ENCODE results near the gene GPATCH4. TPM values are rescaled to one million over a fixed set of nuclear protein-coding genes. Genes with fewer than 3 reads are reported as not detected.
A peak's percentile ranks its signal among the peaks of the same experiment; 100 is the strongest.

The GPATCH4 gene
- total RNA-seq, 4 donors from 2014 or later: 22.2 to 44.4 (median 29.6) TPM

GRCh38 chr1:156577550-156577949 lies 23.7 kb downstream of the GPATCH4 start:
- no peak for DNase-seq (ENCODE audit: low spot score in 2 of 2)
- Histone ChIP-seq H3K27me3 (no peaks in the 10 kb centered on the region), H3K36me3 (no peaks in the 10 kb centered on the region), H3K9me3 (no peaks in the 10 kb centered on the region), H3K4me3 (no peak overlapping the region), H3K4me1 (peaks cover 0 to 4% (median 1%) of the 10 kb centered on the region in 4 donors), H3K27ac (no peak overlapping the region)
- WGBS, 2 donors: 81 to 88% methylated on average over 3 of the region's 3 CpGs
- TF ChIP-seq EP300 (IDR thresholded peaks at IDR 0.05) (no peak), CTCF (IDR thresholded peaks at IDR 0.05) (no peak), POLR2A (IDR thresholded peaks at IDR 0.05) (no peak)

GRCh38 chr1:156574039-156574633 lies 27.1 kb downstream of the GPATCH4 start:
- no peak for DNase-seq (ENCODE audit: low spot score in 2 of 2)
- H3K9me3 ChIP-seq: no peaks in the 10 kb centered on the region
- WGBS, 2 donors: 34 to 52% methylated on average over 2 of the region's 2 CpGs
- H3K4me1 ChIP-seq: peaks cover 0 to 23% (median 15%) of the 10 kb centered on the region in 4 donors
- TF ChIP-seq POLR2A (IDR thresholded peaks at IDR 0.05) (no peak), EP300 (IDR thresholded peaks at IDR 0.05) (no peak), CTCF (IDR thresholded peaks at IDR 0.05) (no peak)
- no peak overlapping the region for H3K4me3 ChIP-seq
- no peaks in the 10 kb centered on the region for H3K27me3 ChIP-seq
- no peaks in the 10 kb centered on the region for H3K36me3 ChIP-seq
- H3K27ac ChIP-seq: no peak overlapping the region

GRCh38 chr1:156572663-156573018 lies 28.6 kb downstream of the GPATCH4 start:
- Histone ChIP-seq H3K36me3 (no peaks in the 10 kb centered on the region), H3K4me1 (peaks cover 0 to 23% (median 15%) of the 10 kb centered on the region in 4 donors), H3K9me3 (no peaks in the 10 kb centered on the region), H3K4me3 (peak overlapping the region in 3 of 4 donors; percentile 38 to 54 (median 48)), H3K27me3 (no peaks in the 10 kb centered on the region), H3K27ac (no peak overlapping the region)
- DNase-seq (ENCODE audit: low spot score in 2 of 2): no peak
- 27 to 28% methylated on average over 10 of the region's 10 CpGs for WGBS, 2 donors
- no peak for TF ChIP-seq EP300 (IDR thresholded peaks at IDR 0.05)
- no peak for TF ChIP-seq POLR2A (IDR thresholded peaks at IDR 0.05)
- TF ChIP-seq CTCF (IDR thresholded peaks at IDR 0.05): no peak

- H3K27ac ChIP-seq: peak within 1 kb of the TSS in 2 of 4 donors; percentile 20 to 63
- peaks cover 0 to 23% (median 15%) of the 10 kb centered on the region in 4 donors for H3K4me1 ChIP-seq
- no peaks in the 10 kb centered on the region for H3K36me3 ChIP-seq
- H3K9me3 ChIP-seq: no peaks in the 10 kb centered on the region
- H3K4me3 ChIP-seq: peak within 1 kb of the TSS in 3 of 4 donors; percentile 38 to 54 (median 48)
- DNase-seq (ENCODE audit: low spot score in 2 of 2): peak; percentile 53 to 59
- no peaks in the 10 kb centered on the region for H3K27me3 ChIP-seq
- no peak for TF ChIP-seq CTCF (IDR thresholded peaks at IDR 0.05)
- TF ChIP-seq EP300 (IDR thresholded peaks at IDR 0.05): peak in 1 of 2 donors; percentile 89
- TF ChIP-seq POLR2A (IDR thresholded peaks at IDR 0.05): no peak
- WGBS, 2 donors: 1 to 2% methylated on average over 25 to 36 of the region's 38 CpGs
Measured at GRCh38 chr1:156571919-156572662, 29.2 kb downstream of the GPATCH4 start, which contains the start of gene IQGAP3. Gene IQGAP3, minus strand, starts transcription at chr1:156572565. Its CDS starts 36 bp downstream, at chr1:156572529.
